ENCODE data around the gene FAM124A.

FAM124A gene

GRCh38 chr13:51311957-51312520 lies 89.8 kb downstream of the FAM124A start:
- no peak for DNase-seq

- DNase-seq, result no peak
Observed at GRCh38 chr13:51313619-51314018, 91.4 kb downstream of the FAM124A start.

- no peak for DNase-seq
Observed at GRCh38 chr13:51317262-51317661, 95.1 kb downstream of the FAM124A start.

GRCh38 chr13:51318015-51318414 lies 95.8 kb downstream of the FAM124A start:
- no peak for DNase-seq

GRCh38 chr13:51318876-51319275 lies 96.7 kb downstream of the FAM124A start:
- DNase-seq, result no peak

GRCh38 chr13:51321836-51322235 lies 99.6 kb downstream of the FAM124A start:
- no peak for DNase-seq

GRCh38 chr13:51322826-51323225 lies 100.6 kb downstream of the FAM124A start:
- DNase-seq, result no peak

- no peak for DNase-seq
Observed at GRCh38 chr13:51323824-51324511, 101.8 kb downstream of the FAM124A start.

- DNase-seq, result no peak
Observed at GRCh38 chr13:51324714-51325420, 102.7 kb downstream of the FAM124A start.

- no peak for DNase-seq
Observed at GRCh38 chr13:51325837-51326236, 103.6 kb downstream of the FAM124A start.

GRCh38 chr13:51326777-51327176 lies 104.6 kb downstream of the FAM124A start:
- DNase-seq, result no peak

- no peak for DNase-seq
Observed at GRCh38 chr13:51327961-51328360, 105.8 kb downstream of the FAM124A start.

GRCh38 chr13:51328488-51328887 lies 106.3 kb downstream of the FAM124A start:
- no peak for DNase-seq

- DNase-seq, result no peak
Observed at GRCh38 chr13:51329606-51330005, 107.4 kb downstream of the FAM124A start.

- DNase-seq, result no peak
Observed at GRCh38 chr13:51330791-51331190, 108.6 kb downstream of the FAM124A start.

GRCh38 chr13:51331354-51331861 lies 109.2 kb downstream of the FAM124A start:
- DNase-seq, result no peak

GRCh38 chr13:51332566-51333361 lies 110.6 kb downstream of the FAM124A start:
- no peak for DNase-seq

- DNase-seq, result no peak
Observed at GRCh38 chr13:51333421-51333820, 111.2 kb downstream of the FAM124A start.

GRCh38 chr13:51333826-51334225 lies 111.6 kb downstream of the FAM124A start:
- no peak for DNase-seq
